ENCODE results near the gene PRCC.

DNA sequence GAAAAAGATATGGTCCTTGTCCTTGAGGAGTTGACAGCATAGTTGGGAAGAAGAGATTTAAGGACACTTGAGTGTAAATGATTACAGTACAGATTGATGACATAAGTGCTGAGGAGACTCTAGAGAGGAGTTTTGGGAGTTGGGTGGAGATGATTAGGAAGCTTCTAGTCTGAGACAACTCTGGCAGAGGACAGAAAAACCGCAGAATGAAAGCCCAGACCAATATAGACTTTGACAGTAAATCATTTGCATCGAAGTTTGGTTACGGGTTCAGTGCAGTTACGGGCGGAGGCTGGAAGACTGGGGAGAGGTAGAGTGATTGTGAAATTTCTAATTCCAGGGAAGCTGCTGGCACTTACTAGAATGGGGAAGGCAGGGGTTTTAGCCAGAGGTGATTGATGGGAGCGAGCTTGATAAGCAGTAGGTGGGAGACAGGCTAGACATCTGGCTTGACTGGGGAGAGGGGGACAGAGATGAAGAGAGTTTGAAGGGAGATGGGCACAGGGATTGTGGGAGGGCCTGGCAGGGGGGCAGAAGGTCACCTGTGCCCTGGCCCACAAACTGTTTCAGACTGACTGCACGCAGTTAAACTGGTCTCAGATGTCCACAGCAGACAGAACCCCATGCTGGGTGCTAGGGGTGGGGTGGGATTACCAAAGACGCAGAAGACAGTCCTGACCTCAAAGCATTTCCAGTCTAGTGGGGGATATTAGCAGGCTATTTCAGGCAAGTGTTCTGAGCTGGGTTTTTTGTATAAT is 29.2 kb downstream of the PRCC start:
- TF ChIP-seq, protein P1, sequence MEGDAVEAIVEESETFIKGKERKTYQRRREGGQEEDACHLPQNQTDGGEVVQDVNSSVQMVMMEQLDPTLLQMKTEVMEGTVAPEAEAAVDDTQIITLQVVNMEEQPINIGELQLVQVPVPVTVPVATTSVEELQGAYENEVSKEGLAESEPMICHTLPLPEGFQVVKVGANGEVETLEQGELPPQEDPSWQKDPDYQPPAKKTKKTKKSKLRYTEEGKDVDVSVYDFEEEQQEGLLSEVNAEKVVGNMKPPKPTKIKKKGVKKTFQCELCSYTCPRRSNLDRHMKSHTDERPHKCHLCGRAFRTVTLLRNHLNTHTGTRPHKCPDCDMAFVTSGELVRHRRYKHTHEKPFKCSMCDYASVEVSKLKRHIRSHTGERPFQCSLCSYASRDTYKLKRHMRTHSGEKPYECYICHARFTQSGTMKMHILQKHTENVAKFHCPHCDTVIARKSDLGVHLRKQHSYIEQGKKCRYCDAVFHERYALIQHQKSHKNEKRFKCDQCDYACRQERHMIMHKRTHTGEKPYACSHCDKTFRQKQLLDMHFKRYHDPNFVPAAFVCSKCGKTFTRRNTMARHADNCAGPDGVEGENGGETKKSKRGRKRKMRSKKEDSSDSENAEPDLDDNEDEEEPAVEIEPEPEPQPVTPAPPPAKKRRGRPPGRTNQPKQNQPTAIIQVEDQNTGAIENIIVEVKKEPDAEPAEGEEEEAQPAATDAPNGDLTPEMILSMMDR (conservative IDR thresholded peaks at IDR 0.05): no peak
- no peak for TF ChIP-seq ZFX (IDR thresholded peaks at IDR 0.05)
